GM19240 (cell line): ENCODE measurements around the gene FRAT1.
"Not testable (repeated sequence)": the region's sequence is repeated elsewhere in the genome, so short reads cannot be mapped to it uniquely, and the experiment has no call there.

Source experiments
- DNase-seq: peaks from one replicate; pipeline ENCODE4 v3.0.0; 2011; ENCODE audit warnings: low spot score; ENCODE audit not compliant: insufficient read length

The FRAT1 gene

DNA sequence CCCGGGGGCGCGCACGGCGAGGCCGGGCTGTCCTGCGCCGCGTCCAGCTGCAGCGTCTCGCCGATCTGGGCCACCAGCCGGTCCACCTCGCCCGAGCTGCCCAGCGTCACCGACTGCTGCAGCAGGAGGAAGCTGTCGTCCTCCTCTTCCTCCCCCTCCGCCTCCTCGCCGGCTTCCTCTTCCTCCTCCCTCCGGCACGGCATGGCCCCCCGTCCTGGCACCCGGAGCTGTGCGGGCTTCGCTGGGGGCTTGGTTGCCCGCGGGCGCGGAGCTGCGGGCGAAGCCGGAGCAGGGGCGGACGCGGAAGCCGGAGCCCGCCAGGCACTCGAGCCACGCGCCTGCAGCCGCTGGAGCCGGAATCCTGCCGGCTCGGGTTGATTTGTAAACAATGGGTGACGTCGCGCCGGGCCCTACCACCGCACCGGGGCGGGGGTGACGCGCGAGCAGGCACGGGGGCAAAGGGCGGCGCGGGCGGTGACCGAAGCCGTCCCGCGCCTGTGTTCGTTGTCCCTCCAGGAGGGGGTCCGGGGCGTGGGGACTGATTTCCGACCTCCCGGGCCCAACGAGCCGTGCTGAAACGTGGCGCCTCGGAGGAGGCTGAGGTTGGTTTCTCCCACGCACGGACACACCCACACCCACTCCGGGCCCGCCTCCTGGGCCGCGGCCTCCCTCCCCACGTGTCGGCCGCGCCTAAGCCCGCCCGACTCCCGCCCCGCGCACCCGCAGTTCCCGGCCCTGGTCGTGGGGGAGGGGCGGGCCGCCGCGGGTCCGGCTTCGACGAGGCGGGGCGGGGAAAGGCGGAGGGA, 15.5 kb downstream of the FRAT1 start, which contains the start of gene FRAT2:
FRAT2 (minus strand) TSS at position 360 of the 806 bp plus-strand sequence; CDS start at position 203, 157 bp downstream.
- DNase-seq, result peak; percentile 80

DNA sequence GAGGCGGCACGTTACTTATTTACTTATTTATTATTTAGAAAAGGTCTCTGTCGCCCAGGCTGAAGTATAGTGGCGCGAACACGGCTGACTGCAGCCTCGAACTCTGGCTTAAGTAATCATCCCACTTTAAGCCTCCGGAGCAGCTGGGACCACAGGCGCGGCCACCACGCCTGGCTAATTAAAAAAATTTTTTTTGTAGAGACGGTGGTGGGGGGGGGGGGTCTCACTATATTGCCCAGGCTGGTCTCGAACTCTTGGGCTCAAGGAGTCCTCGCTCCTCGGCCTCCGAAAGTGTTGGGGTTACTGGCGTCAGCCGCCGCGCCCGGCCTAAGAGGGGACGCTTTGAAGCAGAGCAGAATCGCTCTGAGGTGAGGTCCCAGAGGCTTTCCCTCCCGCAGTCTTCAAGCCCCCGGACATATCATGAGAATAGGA, 16.1 kb downstream of the FRAT1 start:
- DNase-seq, result no peak

GRCh38 chr10:97336006-97336405, 16.9 kb downstream of the FRAT1 start:
- DNase-seq, result no peak

GRCh38 chr10:97336446-97336845, 17.4 kb downstream of the FRAT1 start:
- DNase-seq, result no peak

- no peak for DNase-seq
These were observed 18.1 kb downstream of the FRAT1 start for GRCh38 chr10:97336942-97337831.

- no peak for DNase-seq
These were observed 19.0 kb downstream of the FRAT1 start for GRCh38 chr10:97338041-97338440.

DNA sequence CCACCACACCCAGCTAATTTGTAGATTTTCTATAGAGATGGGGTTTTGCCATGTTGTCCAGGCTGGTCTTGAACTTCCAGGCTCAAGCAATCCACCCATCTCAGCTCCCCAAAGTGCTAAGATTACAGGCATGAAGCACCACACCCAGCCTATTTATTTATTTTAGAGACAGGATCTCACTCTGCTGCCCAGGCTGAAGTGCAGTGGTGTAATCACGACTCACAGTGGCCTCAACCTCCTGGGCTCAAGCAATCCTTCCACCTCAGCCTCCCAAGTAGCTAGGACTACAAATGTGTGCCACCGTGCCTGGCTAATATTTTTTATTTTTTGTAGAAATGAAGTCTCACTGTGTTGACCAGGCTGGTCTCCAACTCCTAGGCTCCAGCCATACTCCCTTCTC, 22.3 kb downstream of the FRAT1 start:
- DNase-seq, result no peak

- not testable (repeated sequence) for DNase-seq
These were observed 24.6 kb downstream of the FRAT1 start for GRCh38 chr10:97343664-97344063.

GRCh38 chr10:97347317-97347716, 28.2 kb downstream of the FRAT1 start:
- no peak for DNase-seq

DNA sequence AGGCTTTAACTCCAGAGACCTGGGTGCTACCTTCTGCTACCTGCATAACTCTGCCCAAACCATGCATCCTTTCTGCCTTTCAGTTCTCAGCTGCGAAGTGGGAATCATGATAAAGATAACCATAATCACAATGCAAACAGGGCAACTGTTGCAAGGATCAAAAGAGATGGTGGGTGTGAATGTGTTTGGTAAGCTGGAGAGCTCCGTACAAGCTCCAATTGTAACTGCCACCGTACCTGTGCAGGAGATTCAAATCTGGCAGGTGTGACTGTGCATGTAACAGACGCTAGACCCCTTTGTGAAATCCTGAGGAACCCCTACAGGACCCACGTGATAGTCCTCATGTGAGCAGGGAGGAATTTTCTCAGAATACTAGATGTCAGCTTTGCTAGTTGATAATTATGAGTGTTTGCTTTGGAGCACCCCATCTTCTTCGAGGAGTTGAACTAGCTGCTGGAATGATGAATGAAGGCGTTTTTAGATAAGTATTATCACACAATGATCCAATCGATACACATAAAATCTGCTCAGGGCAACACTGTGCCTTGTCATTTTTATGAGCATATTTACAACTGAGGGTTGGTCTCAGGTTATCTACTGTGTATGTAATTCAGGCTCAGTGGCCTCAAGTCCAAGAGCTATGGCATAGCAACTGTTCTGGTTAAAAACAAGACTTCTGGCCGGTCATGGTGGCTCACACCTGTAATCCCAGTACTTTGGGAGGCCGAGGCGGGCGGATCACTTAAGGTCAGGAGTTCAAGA, 30.9 kb downstream of the FRAT1 start:
- no peak for DNase-seq

DNA sequence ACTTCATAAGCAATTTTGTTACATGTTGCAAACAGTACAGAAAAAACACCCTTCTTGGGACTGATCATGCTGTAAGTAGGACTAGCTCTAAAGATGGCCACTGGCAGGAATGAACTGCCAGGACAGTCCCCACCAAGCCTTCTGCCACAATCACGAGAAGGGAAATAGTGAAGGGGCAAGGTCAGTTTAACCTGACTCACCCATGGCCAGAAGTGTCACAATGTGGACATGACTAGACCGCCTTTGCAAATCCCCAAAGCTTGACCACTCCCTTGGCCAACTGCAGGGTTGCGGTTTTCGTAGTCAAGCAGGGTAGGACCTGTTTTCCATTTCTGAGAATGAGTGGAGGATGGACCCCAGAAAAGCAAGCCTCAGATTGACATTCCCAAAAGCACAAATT, 34.9 kb downstream of the FRAT1 start:
- DNase-seq, result no peak

DNA sequence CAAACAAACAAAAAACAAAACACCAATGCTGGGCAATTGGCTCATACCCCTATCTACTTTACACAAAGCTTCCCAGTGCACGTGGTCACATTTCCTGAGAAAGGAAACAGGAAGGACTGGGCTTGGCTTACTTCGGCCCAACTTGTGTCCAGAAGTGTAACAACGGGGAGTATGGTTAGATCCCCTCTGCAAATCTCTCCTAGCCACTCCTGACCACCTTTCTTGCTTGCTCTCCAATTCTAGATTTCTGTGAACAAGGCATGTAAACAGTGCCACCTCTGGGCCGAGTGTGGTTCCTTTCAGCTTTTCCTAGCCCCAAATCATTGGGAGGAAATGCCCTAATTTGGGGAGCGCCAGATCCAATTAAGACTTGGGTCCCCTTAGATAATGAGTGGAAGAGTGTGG, 36.5 kb downstream of the FRAT1 start:
- no peak for DNase-seq

GRCh38 chr10:97356318-97356914, 37.3 kb downstream of the FRAT1 start:
- no peak for DNase-seq

- no peak for DNase-seq
These were observed 37.8 kb downstream of the FRAT1 start for GRCh38 chr10:97356918-97357317.

DNA sequence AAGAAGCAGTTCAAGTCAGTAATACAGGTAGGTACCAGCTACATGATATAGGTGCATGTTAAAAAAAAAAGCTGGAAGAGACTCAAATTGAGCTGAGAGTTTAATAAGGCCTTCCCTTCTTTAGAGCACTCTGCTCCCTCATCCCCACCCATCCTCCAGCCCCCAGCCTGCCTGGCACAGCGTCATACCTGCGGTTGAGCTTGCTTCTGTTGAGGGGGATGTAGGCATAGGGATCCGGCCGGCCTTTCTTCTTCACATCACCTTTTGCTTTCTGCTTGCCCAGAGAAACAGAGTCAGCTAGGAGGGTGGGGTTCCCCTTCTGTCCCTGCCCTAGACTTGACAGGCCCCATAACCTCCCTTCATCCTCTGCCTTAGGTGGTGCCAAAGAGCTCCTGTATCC, 39.3 kb downstream of the FRAT1 start:
- DNase-seq, result no peak

DNA sequence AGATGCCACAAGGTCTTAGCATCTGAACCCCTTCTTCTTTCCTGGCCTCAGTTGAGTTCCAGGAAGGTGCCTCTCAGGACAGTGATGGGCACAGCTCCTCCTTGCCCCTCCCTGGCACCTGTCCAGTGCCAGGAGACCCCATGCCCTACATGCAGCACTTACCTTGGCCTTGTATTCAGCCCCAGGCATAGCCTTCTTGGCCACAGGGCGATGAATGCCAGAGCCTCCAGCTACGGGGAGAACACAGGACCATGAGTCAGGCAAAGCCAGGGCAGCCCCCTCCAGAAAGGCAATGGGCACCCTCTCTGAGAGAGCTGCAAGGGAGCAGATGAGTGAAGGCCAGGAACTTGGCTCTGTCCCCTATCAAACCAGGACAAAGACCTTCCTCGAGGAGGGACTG, 39.7 kb downstream of the FRAT1 start:
- DNase-seq, result no peak

GRCh38 chr10:97360705-97361536, 41.9 kb downstream of the FRAT1 start:
- no peak for DNase-seq

DNA sequence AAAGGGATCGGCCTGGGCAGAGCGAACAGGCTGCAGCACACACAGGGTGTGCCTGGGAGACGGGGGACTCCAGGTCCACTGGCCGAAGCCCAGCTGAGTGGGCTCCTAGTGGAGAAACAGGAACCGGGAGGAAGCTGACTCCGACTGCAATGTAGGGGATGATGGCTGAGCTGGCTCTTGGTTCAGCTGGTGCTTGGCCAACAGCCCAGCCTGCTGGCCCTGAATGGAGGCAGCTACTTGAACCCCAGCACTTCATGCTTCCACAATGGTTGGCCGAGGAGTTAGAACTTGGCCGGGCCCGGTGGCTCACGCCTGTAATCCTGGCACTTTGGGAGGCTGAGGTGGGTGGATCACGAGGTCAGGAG, 42.4 kb downstream of the FRAT1 start:
- no peak for DNase-seq

DNA sequence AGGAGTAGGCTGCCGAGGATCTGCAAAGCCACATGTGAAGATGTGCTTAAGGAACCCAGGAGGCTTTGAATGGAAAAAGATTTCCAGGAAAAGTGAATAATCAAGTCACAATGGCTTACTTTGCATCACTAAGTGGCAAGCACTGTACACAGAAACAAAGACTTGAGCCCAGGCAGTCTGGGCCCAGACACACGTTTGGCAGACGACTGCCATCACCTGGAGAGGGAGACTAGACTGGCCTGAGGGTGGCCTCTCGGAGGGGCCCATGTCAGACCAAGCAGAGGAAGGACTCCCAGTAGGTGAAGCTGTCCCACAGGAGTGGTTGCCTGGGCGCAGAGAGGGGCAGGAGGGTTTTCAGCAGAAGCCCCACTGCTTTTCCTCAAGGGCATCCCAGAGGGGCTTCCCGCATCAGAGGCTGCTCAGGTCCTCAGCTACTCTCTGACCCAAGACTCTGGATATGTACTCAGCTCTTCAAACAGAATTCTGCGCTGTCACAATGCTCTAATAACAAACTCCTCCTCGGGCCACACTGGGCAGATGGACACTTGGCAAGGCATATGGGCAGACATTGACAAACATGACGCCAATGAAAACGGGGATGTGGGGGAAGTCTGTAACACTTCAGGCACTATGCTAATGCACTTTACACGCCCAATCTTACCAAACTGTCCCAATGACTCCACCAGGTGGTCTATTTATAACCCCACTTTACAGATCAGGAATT, 43.4 kb downstream of the FRAT1 start:
- no peak for DNase-seq

DNA sequence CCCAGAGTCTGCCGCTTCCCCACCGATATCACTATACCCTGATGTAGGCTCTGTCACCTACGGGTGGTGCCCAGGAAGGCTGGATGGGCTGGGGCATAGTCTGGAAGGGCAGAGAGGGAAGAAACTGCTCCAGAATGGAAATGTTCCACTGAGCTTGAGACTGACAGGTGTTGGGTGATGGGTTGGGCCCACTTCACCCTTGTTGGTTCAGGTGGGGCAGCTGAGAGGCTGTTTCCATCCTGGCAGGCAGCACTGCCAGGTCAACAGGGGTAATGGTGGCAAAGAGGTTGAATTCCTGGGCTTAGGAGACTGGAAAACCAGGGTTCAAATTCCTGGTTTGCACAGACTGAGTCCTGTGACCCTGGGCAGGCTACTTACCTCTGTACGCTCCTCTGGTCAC, 44.0 kb downstream of the FRAT1 start:
- no peak for DNase-seq
